Renal pelvis (tissue), 4 donors: ENCODE measurements around the gene XAF1. TPM values are rescaled to one million over a fixed set of nuclear protein-coding genes. Genes with fewer than 3 reads are reported as not detected.
"Not testable (repeated sequence)": the region's sequence is repeated elsewhere in the genome, so short reads cannot be mapped to it uniquely, and the experiment has no call there.

Experiments
- DNase-seq: peaks from one replicate; pipeline ENCODE4 v3.0.0-alpha.2; 2013
- polyA plus RNA-seq, 3 donors: library from polyadenylated mRNA; unstranded; fragments of 120-200 nt; gene quantifications; one replicate each; pipeline ENCODE4 v1.2.1, GENCODE V29; 2013; ENCODE audit not compliant: insufficient read length in 3 of 3

XAF1 gene
- polyA plus RNA-seq, 3 donors: 4.4 to 25.5 (median 14.9) TPM

GRCh38 chr17:6753006-6753445 is 2.8 kb upstream of the XAF1 start:
- DNase-seq: peak; percentile 39

- no peak for DNase-seq
Measured at GRCh38 chr17:6753546-6753945, 2.3 kb upstream of the XAF1 start.

- no peak for DNase-seq
Measured at GRCh38 chr17:6755281-6755680, 565 bp upstream of the XAF1 start.

DNA sequence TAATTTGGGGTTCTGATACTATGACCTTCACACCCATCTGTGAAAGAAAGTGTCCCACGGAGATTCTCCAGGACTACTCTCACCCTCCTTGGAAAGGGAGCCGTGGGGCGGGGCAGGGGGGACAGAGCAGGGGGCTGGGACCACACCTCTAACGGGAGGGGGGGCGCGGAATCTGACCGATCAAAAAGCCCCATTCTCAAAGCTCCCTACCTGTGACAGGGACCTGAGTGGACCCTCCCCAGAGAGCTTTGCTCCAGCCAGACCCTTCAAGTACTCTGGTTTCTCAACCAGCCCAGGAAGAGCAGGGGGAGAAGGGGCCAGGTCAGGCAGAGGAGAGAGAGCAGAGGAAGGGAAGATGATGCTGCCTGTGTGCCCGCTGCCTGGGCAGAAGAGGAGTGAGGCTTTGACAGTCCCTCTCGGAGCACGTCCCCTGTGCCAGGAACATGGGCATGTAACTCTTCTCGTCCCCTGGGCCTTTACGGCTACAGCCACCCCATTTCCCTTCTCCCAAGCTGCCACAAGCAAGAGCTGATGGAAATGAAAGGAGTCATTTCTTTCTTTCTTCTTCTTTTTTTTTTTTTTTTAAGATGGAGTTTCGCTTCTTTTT is 682 bp downstream of the XAF1 start:
- DNase-seq: no peak

GRCh38 chr17:6757747-6758146 is 1.9 kb downstream of the XAF1 start:
- DNase-seq: no peak

- DNase-seq: no peak
Measured at GRCh38 chr17:6761779-6762178, 5.9 kb downstream of the XAF1 start.

GRCh38 chr17:6768447-6768846 is 12.6 kb downstream of the XAF1 start:
- DNase-seq: no peak

DNA sequence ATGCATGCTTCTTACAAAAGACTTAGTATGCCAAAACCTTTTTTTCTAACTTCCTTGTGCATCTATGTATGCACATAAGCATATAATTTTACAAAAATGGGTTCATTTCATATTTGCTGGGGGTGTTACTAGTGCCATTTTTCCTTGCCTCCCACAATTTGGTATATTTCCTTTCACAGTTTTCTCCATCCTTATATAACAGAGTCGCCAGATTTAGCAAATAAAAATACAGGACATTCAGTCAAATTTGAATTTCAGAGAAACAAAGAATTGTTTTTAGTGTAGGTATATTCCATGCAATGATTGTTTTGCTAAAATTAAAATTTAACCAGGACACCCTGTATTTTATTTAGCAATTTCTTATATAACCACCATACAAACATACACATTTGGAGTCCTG is 16.2 kb downstream of the XAF1 start:
- DNase-seq: no peak

DNA sequence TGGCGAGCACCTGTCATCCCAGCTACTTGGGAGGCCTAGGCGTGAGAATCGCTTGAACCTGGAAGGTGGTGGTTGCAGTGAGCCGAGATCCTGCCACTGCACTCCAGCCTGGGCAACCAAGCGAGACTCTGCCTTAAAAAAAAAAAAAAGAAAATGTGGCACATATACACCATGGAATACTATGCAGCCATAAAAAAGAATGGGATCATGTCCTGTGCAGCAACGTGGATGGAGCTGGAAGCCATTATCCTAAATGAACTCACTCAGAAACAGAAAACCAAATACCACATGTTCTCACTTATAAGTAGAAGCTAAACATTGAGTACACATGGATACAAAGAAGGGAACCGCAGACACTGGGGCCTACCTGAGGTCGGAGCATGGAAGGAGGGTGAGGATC is 19.1 kb downstream of the XAF1 start:
- DNase-seq: not testable (repeated sequence)

GRCh38 chr17:6775871-6776405 is 20.1 kb downstream of the XAF1 start, which contains the start of gene FBXO39:
Gene FBXO39 (plus strand): TSS chr17:6776215. CDS start chr17:6779869, 3,654 bp downstream.
- no peak for DNase-seq

- DNase-seq: no peak
Measured at GRCh38 chr17:6779411-6779810, 23.6 kb downstream of the XAF1 start.

- DNase-seq: no peak
Measured at GRCh38 chr17:6780001-6780400, 24.2 kb downstream of the XAF1 start.

GRCh38 chr17:6780886-6781285 is 25.0 kb downstream of the XAF1 start:
- no peak for DNase-seq

GRCh38 chr17:6782244-6782643 is 26.4 kb downstream of the XAF1 start:
- no peak for DNase-seq

DNA sequence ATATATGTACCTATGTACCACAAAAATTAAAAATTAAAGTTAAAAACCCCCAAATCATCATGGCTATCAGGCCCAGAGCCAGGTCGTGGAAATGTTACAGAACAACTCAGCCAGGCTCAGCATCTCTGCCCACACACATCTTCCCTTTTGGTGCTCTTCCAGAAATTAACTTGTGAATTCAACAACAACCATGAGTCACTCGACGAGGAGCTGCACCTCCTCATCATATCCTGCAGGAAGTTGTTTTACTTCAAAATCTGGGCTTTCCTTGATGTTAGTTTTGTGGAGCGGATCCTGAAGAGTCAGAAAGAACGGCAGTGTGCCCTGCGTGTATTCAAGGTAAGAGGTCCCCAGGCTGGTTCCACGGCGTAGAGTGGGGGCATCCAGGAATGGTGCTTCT is 30.8 kb downstream of the XAF1 start:
- no peak for DNase-seq

GRCh38 chr17:6787081-6787693 is 31.3 kb downstream of the XAF1 start:
- no peak for DNase-seq

DNA sequence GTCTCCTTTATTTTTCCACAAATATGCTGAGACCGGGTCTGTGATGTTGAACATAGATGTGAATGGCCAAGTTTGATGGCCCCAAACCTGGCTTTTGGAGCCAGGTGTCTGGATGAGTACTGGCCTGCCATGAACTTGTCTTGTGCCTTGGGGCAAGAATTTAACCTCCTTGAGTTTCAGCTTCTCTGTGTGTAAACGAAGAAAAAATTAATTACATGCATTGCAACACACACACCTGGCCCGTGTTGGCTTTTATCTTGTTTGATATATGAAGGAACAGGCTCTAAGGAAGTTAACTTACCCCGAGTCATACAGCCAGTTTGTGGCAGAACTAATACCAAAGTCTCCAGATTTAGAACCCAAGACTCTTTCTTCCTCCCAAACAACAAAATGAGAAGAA is 33.3 kb downstream of the XAF1 start:
- DNase-seq: no peak

DNA sequence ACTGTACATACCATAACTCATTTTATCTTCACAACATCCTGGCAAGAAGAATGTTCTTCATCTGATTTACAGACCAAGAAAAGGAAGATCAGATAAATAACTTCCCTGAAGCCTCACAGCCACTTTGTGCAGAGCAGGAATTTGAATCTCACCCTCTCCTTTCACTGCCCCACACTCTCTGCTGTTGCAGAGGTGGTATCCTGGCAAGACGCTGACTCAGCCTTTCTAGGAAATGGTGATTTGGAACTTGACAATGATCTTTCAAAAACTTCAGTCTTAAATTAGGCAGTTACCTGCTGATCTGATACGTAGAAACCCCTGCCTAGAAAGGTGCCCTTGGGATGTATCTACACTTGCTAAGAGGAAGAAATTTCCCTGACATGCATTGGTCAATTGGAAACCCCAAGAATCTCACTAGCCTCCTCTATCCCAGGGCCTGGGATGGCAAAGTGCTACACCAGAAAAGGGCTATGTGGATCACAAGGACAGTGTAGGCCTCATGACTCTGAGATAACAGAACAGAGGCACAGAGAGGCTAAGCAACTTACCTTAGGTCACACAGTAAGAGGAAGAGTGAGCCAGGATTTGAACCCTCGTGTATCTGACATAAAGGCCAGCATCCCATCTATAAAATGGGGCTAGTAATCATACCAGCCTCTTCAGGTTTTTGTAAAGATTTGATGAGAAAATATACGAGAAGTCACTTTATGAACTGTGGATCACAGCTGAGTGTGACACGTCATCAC is 38.1 kb downstream of the XAF1 start:
- no peak for DNase-seq

DNA sequence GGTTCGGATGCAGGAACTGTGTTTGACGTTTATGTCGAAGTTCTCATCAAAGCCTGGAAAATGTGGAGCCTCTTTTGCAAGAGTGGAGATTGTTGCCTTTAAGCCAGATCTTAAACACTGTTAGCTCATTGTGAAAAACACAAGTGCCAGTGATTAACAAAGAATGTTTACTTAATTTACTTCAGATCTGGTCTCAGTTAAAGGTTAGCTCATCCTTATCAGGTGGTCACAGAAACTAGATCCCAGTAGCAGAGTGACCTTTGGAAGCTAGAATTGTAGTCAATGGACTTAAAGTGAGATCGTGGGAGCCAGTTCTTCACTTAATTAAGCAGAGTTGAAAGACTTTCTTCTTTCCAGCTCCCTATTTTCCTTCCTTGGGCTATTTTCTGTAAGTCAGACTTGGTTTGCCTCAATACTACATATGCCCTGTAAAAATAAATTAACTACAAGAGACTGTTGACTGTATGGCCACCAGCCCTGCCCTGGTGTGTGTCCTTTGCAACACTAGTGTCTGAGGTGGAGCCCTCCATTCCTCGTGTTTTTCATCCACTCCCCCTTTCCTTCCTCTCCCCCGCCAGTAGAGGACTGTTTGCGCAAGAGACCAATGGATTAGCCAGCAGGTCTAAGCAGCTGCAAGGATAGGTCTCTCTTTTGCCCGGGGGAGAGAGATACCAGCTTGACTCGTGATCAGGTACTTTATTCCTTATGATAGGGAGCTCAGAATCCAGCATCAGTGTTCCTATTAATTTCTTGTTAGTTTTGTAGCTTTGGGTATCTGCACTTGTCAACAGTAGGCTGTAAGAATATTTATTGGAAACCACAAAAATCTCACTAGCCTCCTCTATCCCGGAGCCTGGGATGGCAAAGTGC is 40.4 kb downstream of the XAF1 start:
- DNase-seq: no peak

- no peak for DNase-seq
Measured at GRCh38 chr17:6796887-6797490, 41.1 kb downstream of the XAF1 start.

- DNase-seq: no peak
Measured at GRCh38 chr17:6797718-6798351, 42.0 kb downstream of the XAF1 start.
